Psoas muscle (tissue), 8 donors: Measurements from ENCODE around the gene MTMR10. TPM values are rescaled to one million over a fixed set of nuclear protein-coding genes. Genes with fewer than 3 reads are reported as not detected.

Experiments
- ATAC-seq, 4 donors: fragments of 200-7000 bp; cut with Tn5 transposase; one replicate each; pipeline ENCODE4 v1.9.1; 2020; ENCODE audit warnings: moderate library complexity in 3 of 4, mild to moderate bottlenecking in 2 of 4
- DNase-seq, 2 donors: peaks; one replicate each; pipeline ENCODE4 v3.0.0-alpha.2; 2020
- H3K27ac ChIP-seq: fragments of 200-600 bp; one replicate; pipeline ENCODE4 v1.8.0; 2022
- H3K27me3 ChIP-seq, 3 donors: fragments of 200-600 bp in 1 of 3; one replicate each; pipeline versions ENCODE4 v1.6.1 to v1.8.0; 2013 to 2022; ENCODE audit warnings: low read length in 2 of 3, mild to moderate bottlenecking in 2 of 3, moderate library complexity in 1 of 3; ENCODE audit not compliant: insufficient read depth in 3 of 3
- H3K36me3 ChIP-seq, 2 donors: fragments of 200-600 bp in 1 of 2; one replicate each; pipeline versions ENCODE4 v1.6.1 to v1.8.0; 2013 to 2022; ENCODE audit warnings: low read depth in 1 of 2, mild to moderate bottlenecking in 1 of 2, moderate library complexity in 1 of 2; ENCODE audit not compliant: insufficient read depth in 1 of 2
- H3K4me1 ChIP-seq: fragments of 200-600 bp; one replicate; pipeline ENCODE4 v1.8.0; 2022
- H3K4me3 ChIP-seq: fragments of 200-600 bp; one replicate; pipeline ENCODE4 v1.8.0; 2022; ENCODE audit warnings: mild to moderate bottlenecking
- H3K9me3 ChIP-seq: fragments of 200-600 bp; one replicate; pipeline ENCODE4 v1.8.0; 2022
- WGBS, 3 donors: extraction: QIAGEN DNeasy Blood & Tissue Kit; methylation state at CpG; one replicate each; pipeline versions ENCODE4 v1.1.6 to v1.1.7; 2013; 5-methylcytosine and 5-hydroxymethylcytosine counted together
- intact Hi-C, 2 donors: fragments of 100-400 bp; cut with DNase I; formaldehyde crosslinking; loops; one replicate each; pipeline versions ENCODE4 v1.11.0 to v1.14.2; 2022
- polyA plus RNA-seq, 3 donors: library from polyadenylated mRNA; stranded (reverse); fragments of 200-250 nt; gene quantifications; one replicate each; pipeline ENCODE4 v1.2.3, GENCODE V29; 2013
- total RNA-seq, 4 donors: library from RNA; stranded (reverse); fragmentation: NEBNext Ultra II Directional in 2 of 4; extraction: Animal tissue kit (Norgen Biotek cat#: 25700) in 2 of 4; gene quantifications; one replicate each; pipeline versions ENCODE4 v1.2.1 to v1.2.4, GENCODE V29; 2021 to 2023
- TF ChIP-seq, protein P1 (sequence below): fragments of 200-600 bp; IDR thresholded peaks from one replicate; pipeline ENCODE4 v1.8.0; 2022; ENCODE audit warnings: antibody characterized with exemption
- donor health status: healthy with polysubstance abuse.
- donor health status: DM: no; HTN: no; CAD: no; lungs with moderate emphysema.
- donor health status: Bipolar disorder and iron deficiency.
- donor health status: healthy.
- donor health status: DM: yes; HTN: yes; CAD: no.
- donor health status: DM: no; HTN: no; CAD: no.
- donor health status: DM: no; HTN: no; CAD: no.
- donor health status: DM: yes; HTN: yes; CAD: no.

Gene MTMR10
- total and polyA plus RNA-seq, 7 donors = 15.0 to 52.3 (median 28.0) TPM

DNA sequence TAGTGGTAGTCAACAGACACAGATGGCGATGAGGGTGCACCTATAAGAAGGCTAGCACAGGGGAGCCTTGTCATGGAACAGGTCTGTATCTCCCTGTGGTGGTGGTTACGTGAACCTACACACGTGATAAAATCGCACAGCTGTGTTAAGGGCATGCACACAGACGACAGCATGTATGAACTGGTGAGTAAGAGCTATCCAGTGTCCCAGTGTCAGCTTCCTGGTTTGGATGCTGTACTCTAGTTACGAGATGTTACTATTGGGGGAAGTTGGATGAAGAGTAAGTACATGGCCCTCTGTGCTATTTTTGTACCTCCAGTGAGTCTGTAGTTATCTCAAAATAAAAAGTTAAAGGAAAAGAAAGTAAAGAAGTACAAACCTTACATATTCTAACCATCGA, 38.2 kb downstream of the MTMR10 start:
- intact Hi-C loops = loop anchor here in 1 of 2 donors (5.0 kb wide), 1 partner anchor 39 kb away; the partner anchor contains the start of gene MTMR10
- Histone ChIP-seq H3K4me1 (peaks cover 17% of the 10 kb centered on the region), H3K27me3 (no peaks in the 10 kb centered on the region), H3K4me3 (no peak overlapping the region), H3K36me3 (peaks cover 15 to 90% of the 10 kb centered on the region in 2 donors), H3K9me3 (no peaks in the 10 kb centered on the region), H3K27ac (peak overlapping the region; percentile 72)
- DNase-seq (peak in 1 of 2 donors; percentile 51), ATAC-seq (peak; percentile 92 to 95 (median 94))
- TF ChIP-seq, protein P1, sequence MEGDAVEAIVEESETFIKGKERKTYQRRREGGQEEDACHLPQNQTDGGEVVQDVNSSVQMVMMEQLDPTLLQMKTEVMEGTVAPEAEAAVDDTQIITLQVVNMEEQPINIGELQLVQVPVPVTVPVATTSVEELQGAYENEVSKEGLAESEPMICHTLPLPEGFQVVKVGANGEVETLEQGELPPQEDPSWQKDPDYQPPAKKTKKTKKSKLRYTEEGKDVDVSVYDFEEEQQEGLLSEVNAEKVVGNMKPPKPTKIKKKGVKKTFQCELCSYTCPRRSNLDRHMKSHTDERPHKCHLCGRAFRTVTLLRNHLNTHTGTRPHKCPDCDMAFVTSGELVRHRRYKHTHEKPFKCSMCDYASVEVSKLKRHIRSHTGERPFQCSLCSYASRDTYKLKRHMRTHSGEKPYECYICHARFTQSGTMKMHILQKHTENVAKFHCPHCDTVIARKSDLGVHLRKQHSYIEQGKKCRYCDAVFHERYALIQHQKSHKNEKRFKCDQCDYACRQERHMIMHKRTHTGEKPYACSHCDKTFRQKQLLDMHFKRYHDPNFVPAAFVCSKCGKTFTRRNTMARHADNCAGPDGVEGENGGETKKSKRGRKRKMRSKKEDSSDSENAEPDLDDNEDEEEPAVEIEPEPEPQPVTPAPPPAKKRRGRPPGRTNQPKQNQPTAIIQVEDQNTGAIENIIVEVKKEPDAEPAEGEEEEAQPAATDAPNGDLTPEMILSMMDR = no peak
- WGBS, 3 donors = 44 to 70% (median 54%) methylated on average over 7 of the region's 7 CpGs

DNA sequence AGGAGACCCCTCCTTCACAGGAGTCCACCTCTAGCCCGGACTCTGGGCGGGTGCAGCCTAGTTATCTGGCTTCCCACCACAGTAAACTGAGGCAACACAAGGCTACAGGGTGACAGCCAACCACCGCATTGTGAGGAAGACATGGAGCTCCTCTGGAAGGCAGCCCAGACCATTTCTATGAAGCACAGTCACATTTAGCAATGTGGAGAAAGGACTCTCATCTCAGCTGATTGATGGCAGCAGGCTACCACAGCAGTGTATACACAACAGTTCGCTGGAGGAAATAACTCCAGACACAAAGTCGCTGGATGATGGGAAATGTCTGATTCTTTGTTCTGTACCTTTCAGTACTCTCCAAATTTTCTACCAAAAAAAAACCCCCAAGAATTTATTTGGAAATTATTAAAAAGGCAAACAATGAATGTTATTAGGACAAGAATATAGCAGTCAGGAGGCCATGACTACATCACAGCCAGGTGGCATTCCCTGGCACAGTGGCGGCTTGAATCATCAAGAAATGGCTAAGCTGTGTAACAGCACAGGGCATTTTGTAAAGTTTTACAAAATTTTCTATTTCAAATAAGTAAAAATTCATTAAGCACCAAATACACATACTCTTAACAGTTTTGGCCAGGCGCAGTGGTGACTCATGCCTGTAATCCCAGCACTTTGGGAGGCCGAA, 47.6 kb downstream of the MTMR10 start:
- intact Hi-C loops = no loop called here

DNA sequence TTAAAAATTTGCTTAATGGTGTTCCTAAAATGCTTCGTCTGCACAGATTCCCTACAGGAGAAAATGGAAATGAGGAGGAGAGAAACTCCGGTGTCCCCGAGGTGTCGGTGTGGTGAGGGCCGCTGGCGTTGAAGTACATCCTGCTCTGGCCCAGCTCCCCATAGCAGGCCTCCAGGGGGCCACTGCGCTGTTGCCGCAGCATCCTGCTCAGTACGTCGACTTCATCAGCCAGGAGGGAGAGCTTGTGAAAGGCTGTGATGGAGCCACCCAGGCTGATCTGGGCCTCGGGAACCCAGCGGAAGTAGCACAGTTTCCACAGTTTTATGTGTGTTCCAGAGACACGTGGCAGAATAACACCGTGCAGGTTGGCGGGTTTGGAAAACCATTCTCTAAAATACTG, 49.9 kb downstream of the MTMR10 start:
- intact Hi-C loops = no loop called here
- TF ChIP-seq, protein P1 = no peak
- DNase-seq = no peak
- peak in 1 of 4 donors; percentile 18 for ATAC-seq
- Histone ChIP-seq H3K4me3 (no peak overlapping the region), H3K4me1 (no peaks in the 10 kb centered on the region), H3K9me3 (no peaks in the 10 kb centered on the region), H3K36me3 (peaks cover 16 to 100% of the 10 kb centered on the region in 2 donors), H3K27me3 (no peaks in the 10 kb centered on the region), H3K27ac (no peak overlapping the region)
- 86 to 90% (median 87%) methylated on average over 15 of the region's 15 CpGs for WGBS, 3 donors

More for the DNA sequence above, 47.6 kb downstream of the MTMR10 start:
- DNase-seq (no peak), ATAC-seq (peak; percentile 53 to 76 (median 71))
- no peaks in the 10 kb centered on the region for H3K4me1 ChIP-seq
- H3K36me3 ChIP-seq = peaks cover 19 to 100% of the 10 kb centered on the region in 2 donors
- no peaks in the 10 kb centered on the region for H3K9me3 ChIP-seq
- 76 to 88% (median 84%) methylated on average over 8 of the region's 8 CpGs for WGBS, 3 donors
- H3K27me3 ChIP-seq = no peaks in the 10 kb centered on the region
- H3K27ac ChIP-seq = peak overlapping the region; percentile 43
- H3K4me3 ChIP-seq = no peak overlapping the region
- TF ChIP-seq, protein P1 = no peak

- Histone ChIP-seq H3K4me1 (no peaks in the 10 kb centered on the region), H3K4me3 (no peak overlapping the region), H3K36me3 (peaks cover 16 to 100% of the 10 kb centered on the region in 2 donors), H3K27ac (no peak overlapping the region), H3K9me3 (no peaks in the 10 kb centered on the region), H3K27me3 (no peaks in the 10 kb centered on the region)
- ATAC-seq (no peak), DNase-seq (no peak)
- WGBS, 3 donors = 57 to 62% (median 61%) methylated on average over 4 of the region's 4 CpGs
- intact Hi-C loops = no loop called here
- TF ChIP-seq, protein P1 = no peak
Observed at GRCh38 chr15:30940359-30940758, 51.1 kb downstream of the MTMR10 start.
